ENCODE measurements around the gene SLC1A1. TPM values are rescaled to one million over a fixed set of nuclear protein-coding genes. Genes with fewer than 3 reads are reported as not detected.

Gene SLC1A1
- total RNA-seq, 1 donor from 2014 or later: 6.8 TPM

DNA sequence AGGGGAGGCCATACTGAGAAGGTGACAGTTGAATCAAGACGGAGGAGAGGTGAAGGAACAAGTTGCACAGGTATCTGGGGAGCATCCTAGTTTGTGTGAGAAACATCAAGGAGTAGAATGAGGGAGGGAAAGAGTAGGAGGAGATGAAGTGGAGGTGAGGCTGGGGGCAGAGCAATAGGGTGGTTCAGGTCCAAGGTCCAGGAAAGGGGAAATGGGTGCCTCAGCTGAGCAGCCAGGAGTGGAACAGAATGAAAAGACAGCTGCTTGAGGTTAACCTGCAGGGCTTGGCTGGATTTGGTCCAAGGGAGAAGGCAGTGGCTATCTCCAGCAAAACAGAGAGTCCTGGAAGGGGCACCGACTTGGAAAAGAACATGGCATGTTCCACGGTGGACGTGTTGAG is 5.3 kb downstream of the SLC1A1 start:
- Mint-ChIP-seq H3K4me1 (ENCODE audit: unreplicated experiment) (peaks cover 17% of the 10 kb centered on the region), H3K27me3 (ENCODE audit: unreplicated experiment) (no peaks in the 10 kb centered on the region), H3K36me3 (ENCODE audit: unreplicated experiment) (peaks cover 3% of the 10 kb centered on the region), H3K4me3 (ENCODE audit: unreplicated experiment) (no peak overlapping the region), H3K9me3 (ENCODE audit: unreplicated experiment) (no peaks in the 10 kb centered on the region), H3K27ac (ENCODE audit: unreplicated experiment) (no peak overlapping the region)
- DNase-seq (ENCODE audit: extremely low spot score, unreplicated experiment): no peak
- TF ChIP-seq, protein P1, sequence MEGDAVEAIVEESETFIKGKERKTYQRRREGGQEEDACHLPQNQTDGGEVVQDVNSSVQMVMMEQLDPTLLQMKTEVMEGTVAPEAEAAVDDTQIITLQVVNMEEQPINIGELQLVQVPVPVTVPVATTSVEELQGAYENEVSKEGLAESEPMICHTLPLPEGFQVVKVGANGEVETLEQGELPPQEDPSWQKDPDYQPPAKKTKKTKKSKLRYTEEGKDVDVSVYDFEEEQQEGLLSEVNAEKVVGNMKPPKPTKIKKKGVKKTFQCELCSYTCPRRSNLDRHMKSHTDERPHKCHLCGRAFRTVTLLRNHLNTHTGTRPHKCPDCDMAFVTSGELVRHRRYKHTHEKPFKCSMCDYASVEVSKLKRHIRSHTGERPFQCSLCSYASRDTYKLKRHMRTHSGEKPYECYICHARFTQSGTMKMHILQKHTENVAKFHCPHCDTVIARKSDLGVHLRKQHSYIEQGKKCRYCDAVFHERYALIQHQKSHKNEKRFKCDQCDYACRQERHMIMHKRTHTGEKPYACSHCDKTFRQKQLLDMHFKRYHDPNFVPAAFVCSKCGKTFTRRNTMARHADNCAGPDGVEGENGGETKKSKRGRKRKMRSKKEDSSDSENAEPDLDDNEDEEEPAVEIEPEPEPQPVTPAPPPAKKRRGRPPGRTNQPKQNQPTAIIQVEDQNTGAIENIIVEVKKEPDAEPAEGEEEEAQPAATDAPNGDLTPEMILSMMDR (IDR thresholded peaks at IDR 0.05): no peak

DNA sequence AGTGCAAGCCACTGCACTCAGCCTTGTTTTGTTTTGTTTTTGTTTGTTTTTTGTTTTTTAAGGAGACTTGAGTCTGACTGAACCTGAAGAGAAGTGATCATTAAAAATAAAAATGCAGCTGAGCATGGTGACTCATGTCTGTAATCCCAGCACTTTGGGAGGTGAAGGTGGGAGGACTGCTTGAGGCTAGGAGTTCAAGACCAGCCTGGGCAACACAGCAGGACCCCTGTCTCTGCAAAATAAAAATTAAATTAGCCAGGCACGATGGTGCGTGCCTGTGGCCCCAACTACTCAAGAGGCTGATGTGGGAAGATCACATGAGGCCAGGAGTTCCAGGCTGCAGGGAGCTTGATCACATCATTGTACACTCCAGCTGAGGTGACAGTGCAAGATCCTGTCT is 6.2 kb downstream of the SLC1A1 start:
- TF ChIP-seq, protein P1 (IDR thresholded peaks at IDR 0.05): no peak
- Mint-ChIP-seq H3K4me3 (ENCODE audit: unreplicated experiment) (no peak overlapping the region), H3K27me3 (ENCODE audit: unreplicated experiment) (no peaks in the 10 kb centered on the region), H3K27ac (ENCODE audit: unreplicated experiment) (no peak overlapping the region), H3K36me3 (ENCODE audit: unreplicated experiment) (peaks cover 3% of the 10 kb centered on the region), H3K4me1 (ENCODE audit: unreplicated experiment) (peaks cover 10% of the 10 kb centered on the region), H3K9me3 (ENCODE audit: unreplicated experiment) (no peaks in the 10 kb centered on the region)
- no peak for DNase-seq (ENCODE audit: extremely low spot score, unreplicated experiment)

DNA sequence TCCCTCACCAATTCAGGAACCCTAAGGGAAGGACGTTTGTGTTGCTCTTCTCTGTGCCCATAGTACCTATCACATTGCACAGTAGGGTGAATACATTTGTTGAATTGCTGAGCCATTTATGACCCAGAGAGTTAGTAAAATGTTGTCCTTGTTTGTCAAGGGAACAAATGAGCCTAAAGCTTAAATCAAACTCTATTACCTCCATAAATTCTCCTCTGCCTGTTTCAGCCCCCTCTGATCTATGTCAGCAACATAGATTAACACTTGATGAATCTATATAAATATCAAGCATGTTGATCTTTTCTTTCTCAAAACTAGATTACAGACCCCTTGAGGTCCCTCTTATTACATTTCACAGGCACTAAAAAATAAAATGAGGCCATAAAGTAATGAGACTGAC is 7.1 kb downstream of the SLC1A1 start:
- H3K36me3 Mint-ChIP-seq (ENCODE audit: unreplicated experiment): peaks cover 3% of the 10 kb centered on the region
- H3K4me1 Mint-ChIP-seq (ENCODE audit: unreplicated experiment): peaks cover 9% of the 10 kb centered on the region
- no peaks in the 10 kb centered on the region for H3K27me3 Mint-ChIP-seq (ENCODE audit: unreplicated experiment)
- TF ChIP-seq, protein P1 (IDR thresholded peaks at IDR 0.05): no peak
- H3K27ac Mint-ChIP-seq (ENCODE audit: unreplicated experiment): no peak overlapping the region
- DNase-seq (ENCODE audit: extremely low spot score, unreplicated experiment): no peak
- H3K9me3 Mint-ChIP-seq (ENCODE audit: unreplicated experiment): no peaks in the 10 kb centered on the region
- no peak overlapping the region for H3K4me3 Mint-ChIP-seq (ENCODE audit: unreplicated experiment)

DNA sequence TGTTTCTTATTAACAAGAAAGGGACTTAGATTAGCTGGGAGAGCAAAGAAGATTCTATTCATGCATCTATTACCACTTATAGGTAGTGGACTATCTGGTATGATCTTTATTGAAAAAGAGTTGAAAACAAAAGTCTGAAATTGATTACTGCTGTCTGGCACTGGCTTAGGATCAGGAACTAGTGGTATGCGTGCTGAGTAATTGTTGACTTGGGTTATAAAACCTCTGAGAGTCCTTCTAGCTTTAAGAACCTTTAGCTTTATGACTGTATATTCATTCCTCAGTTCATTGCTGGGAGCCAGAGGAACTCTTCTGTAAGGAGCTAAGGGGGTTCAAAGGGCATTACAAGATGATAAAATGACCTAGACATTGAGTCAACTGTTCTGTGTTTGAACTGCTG is 7.6 kb downstream of the SLC1A1 start:
- Mint-ChIP-seq H3K27ac (ENCODE audit: unreplicated experiment) (no peak overlapping the region), H3K4me1 (ENCODE audit: unreplicated experiment) (peaks cover 9% of the 10 kb centered on the region), H3K4me3 (ENCODE audit: unreplicated experiment) (no peak overlapping the region), H3K27me3 (ENCODE audit: unreplicated experiment) (no peaks in the 10 kb centered on the region), H3K9me3 (ENCODE audit: unreplicated experiment) (no peaks in the 10 kb centered on the region), H3K36me3 (ENCODE audit: unreplicated experiment) (peaks cover 3% of the 10 kb centered on the region)
- TF ChIP-seq, protein P1 (IDR thresholded peaks at IDR 0.05): no peak
- DNase-seq (ENCODE audit: extremely low spot score, unreplicated experiment): no peak

DNA sequence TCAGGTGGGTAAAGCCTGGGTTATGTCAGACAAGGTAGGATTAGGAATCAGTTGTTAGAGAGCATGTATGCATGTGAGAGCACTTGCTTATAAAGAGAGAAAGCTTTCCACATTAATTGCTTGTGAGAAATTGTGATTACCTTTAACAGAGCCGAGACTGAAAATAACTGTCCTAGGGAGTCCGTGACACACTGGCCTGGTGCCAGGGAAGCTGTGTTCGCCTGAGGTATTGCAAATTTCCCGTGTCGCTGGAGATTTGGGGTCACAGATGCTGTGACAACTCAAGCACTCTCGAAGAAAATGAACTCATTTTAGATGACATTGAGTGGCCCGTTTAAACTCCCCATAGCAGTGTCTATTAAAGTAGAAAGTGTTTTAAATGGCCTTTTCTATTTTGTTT is 9.6 kb downstream of the SLC1A1 start:
- Mint-ChIP-seq H3K4me3 (ENCODE audit: unreplicated experiment) (no peak overlapping the region), H3K27ac (ENCODE audit: unreplicated experiment) (no peak overlapping the region), H3K9me3 (ENCODE audit: unreplicated experiment) (no peaks in the 10 kb centered on the region), H3K4me1 (ENCODE audit: unreplicated experiment) (peaks cover 4% of the 10 kb centered on the region), H3K36me3 (ENCODE audit: unreplicated experiment) (peaks cover 6% of the 10 kb centered on the region), H3K27me3 (ENCODE audit: unreplicated experiment) (no peaks in the 10 kb centered on the region)
- TF ChIP-seq, protein P1 (IDR thresholded peaks at IDR 0.05): no peak
- DNase-seq (ENCODE audit: extremely low spot score, unreplicated experiment): no peak

All from osteocyte (in vitro differentiated cells).